Esophagus squamous epithelium (tissue), 5 donors: ENCODE data around the gene SLC2A6. TPM values are rescaled to one million over a fixed set of nuclear protein-coding genes. Genes with fewer than 3 reads are reported as not detected.

Source experiments
- DNase-seq: peaks from one replicate; lab custom pipeline; 2025; lab: John Stamatoyannopoulos, UW
- H3K27ac ChIP-seq, 4 donors: fragments of 200-600 bp; sonication (generic); one replicate each; pipeline ENCODE4 v1.5.1; 2016 to 2019; ENCODE audit warnings: mild to moderate bottlenecking in 1 of 4
- H3K27me3 ChIP-seq, 4 donors: fragments of 200-600 bp; sonication (generic); 1 replicate in 3 of 4; 2 replicates in 1 of 4; pipeline versions ENCODE4 v1.5.1 to v1.6.0; 2017 to 2021; ENCODE audit warnings: antibody characterized with exemption in 1 of 4
- H3K36me3 ChIP-seq, 3 donors: fragments of 200-600 bp; sonication (generic); one replicate each; pipeline ENCODE4 v1.5.1; 2016 to 2019
- H3K4me1 ChIP-seq, 3 donors: fragments of 200-600 bp; sonication (generic); one replicate each; pipeline ENCODE4 v1.5.1; 2017 to 2019
- H3K4me3 ChIP-seq, 4 donors: fragments of 200-600 bp; sonication (generic); 1 replicate in 3 of 4; 2 replicates in 1 of 4; pipeline ENCODE4 v1.5.1; 2016 to 2019; ENCODE audit warnings: mild to moderate bottlenecking in 2 of 4, moderate library complexity in 1 of 4
- H3K9me3 ChIP-seq, 3 donors: fragments of 200-600 bp; sonication (generic); one replicate each; pipeline ENCODE4 v1.5.1; 2016 to 2019
- POLR2A ChIP-seq, 4 donors: fragments of 450-650 bp; IDR thresholded peaks; one replicate each; pipeline ENCODE4 v1.6.1; 2017; ENCODE audit warnings: antibody characterized with exemption in 4 of 4, mild to moderate bottlenecking in 4 of 4, moderate library complexity in 3 of 4
- WGBS, 2 donors: methylation state at CpG; one replicate each; pipeline ENCODE4 v1.1.5; 2018; 5-methylcytosine and 5-hydroxymethylcytosine counted together
- intact Hi-C: fragments of 100-400 bp; cut with DNase I; formaldehyde crosslinking; loops from one replicate; pipeline ENCODE4 v1.15.0; 2022
- total RNA-seq, 4 donors: library from RNA; depleted of rRNA; stranded (reverse); fragments of >200 nt; gene quantifications; one replicate each; pipeline ENCODE4 v1.1.0, GENCODE V29; 2016
- TF ChIP-seq, protein P1 (sequence below), 6 experiments: fragments of 450-650 bp in 4 of 6; fragments of 200-600 bp in 2 of 6; sonication (generic) in 2 of 6; IDR thresholded peaks; one replicate each; pipeline ENCODE4 v1.5.1; 2016 to 2019; ENCODE audit warnings: antibody characterized with exemption in 6 of 6, mild to moderate bottlenecking in 4 of 6, moderate library complexity in 4 of 6
- donor health status: DM: yes; HTN: yes; CAD: no.

The SLC2A6 gene
- total RNA-seq, 4 donors from 2014 or later = 0.42 to 1.1 (median 0.85) TPM

DNA sequence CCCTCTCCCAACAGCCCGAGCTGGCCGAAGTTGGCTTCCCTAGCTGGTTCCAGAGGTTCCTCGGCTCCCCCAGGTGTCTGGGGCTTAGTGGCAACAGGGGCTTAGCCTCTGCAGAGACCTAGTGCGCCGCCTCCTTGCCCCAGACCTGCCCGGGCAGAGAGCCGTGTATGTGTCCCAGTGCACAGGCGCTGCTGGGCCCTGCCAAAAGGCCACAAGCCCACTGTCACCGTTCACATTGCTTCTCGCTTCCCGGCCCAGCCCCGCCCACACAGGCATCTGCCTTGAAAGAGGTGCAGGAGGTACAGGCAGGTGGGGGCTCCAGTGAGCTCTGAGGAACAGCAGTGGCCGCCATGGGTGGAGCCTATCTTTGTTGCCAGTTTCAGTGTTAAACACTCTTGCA lies 21.7 kb downstream of the SLC2A6 start:
- no peak for DNase-seq
- H3K27me3 ChIP-seq = no peaks in the 10 kb centered on the region
- no peaks in the 10 kb centered on the region for H3K36me3 ChIP-seq
- H3K4me1 ChIP-seq = peaks cover 6 to 31% (median 21%) of the 10 kb centered on the region in 3 donors
- no peak overlapping the region for H3K27ac ChIP-seq
- WGBS, 2 donors = 20 to 37% methylated on average over 1 to 3 of the region's 13 CpGs
- no peak overlapping the region for H3K4me3 ChIP-seq
- H3K9me3 ChIP-seq = no peaks in the 10 kb centered on the region
- TF ChIP-seq POLR2A (IDR thresholded peaks at IDR 0.05) = no peak
- intact Hi-C loops = no loop called here

DNA sequence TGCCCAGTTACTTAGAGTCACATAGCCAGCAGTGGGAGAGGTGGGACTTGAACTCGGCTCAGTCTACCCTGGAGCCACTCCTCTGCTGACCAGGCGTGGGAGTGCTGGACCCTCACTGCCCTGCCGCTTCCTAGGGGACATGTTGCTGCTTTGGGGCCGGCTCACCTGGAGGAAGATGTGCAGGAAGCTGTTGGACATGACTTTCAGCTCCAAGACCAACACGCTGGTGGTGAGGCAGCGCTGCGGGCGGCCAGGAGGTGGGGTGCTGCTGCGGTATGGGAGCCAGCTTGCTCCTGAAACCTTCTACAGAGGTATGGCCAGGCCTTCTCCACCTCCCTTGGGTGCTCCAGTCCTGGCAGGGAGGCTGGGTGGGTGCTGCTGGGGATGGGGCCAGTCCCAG lies 22.5 kb downstream of the SLC2A6 start:
- H3K4me3 ChIP-seq = no peak overlapping the region
- WGBS, 2 donors = 100% methylated on average over 1 of the region's 9 CpGs
- no peaks in the 10 kb centered on the region for H3K36me3 ChIP-seq
- H3K4me1 ChIP-seq = peaks cover 6 to 31% (median 21%) of the 10 kb centered on the region in 3 donors
- H3K27ac ChIP-seq = no peak overlapping the region
- intact Hi-C loops = no loop called here
- TF ChIP-seq, protein P1, sequence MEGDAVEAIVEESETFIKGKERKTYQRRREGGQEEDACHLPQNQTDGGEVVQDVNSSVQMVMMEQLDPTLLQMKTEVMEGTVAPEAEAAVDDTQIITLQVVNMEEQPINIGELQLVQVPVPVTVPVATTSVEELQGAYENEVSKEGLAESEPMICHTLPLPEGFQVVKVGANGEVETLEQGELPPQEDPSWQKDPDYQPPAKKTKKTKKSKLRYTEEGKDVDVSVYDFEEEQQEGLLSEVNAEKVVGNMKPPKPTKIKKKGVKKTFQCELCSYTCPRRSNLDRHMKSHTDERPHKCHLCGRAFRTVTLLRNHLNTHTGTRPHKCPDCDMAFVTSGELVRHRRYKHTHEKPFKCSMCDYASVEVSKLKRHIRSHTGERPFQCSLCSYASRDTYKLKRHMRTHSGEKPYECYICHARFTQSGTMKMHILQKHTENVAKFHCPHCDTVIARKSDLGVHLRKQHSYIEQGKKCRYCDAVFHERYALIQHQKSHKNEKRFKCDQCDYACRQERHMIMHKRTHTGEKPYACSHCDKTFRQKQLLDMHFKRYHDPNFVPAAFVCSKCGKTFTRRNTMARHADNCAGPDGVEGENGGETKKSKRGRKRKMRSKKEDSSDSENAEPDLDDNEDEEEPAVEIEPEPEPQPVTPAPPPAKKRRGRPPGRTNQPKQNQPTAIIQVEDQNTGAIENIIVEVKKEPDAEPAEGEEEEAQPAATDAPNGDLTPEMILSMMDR (IDR thresholded peaks at IDR 0.05) = no peak
- TF ChIP-seq POLR2A (IDR thresholded peaks at IDR 0.05) = no peak
- no peak for DNase-seq
- no peaks in the 10 kb centered on the region for H3K9me3 ChIP-seq
- no peaks in the 10 kb centered on the region for H3K27me3 ChIP-seq

DNA sequence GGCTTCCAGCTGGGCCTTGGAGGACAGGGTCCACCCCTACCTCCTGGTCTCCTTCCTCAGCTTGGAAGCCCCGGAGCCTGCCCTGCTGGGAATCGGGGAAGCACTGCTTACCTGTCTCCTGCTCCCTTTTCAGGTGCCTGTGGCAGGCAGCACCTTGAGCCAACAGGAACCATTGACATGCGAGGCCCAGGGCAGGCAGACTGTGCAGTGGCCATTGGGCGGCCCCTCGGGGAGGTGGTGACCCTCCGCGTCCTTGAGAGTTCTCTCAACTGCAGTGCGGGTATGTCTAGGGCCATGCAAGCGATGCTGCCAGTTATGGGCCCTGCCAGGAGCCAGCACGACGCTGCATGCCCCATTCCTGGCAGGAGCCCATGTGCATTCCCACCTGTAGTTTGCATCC lies 23.0 kb downstream of the SLC2A6 start:
- Histone ChIP-seq H3K4me1 (peaks cover 6 to 26% (median 18%) of the 10 kb centered on the region in 3 donors), H3K27me3 (no peaks in the 10 kb centered on the region), H3K9me3 (no peaks in the 10 kb centered on the region), H3K4me3 (no peak overlapping the region), H3K27ac (no peak overlapping the region), H3K36me3 (no peaks in the 10 kb centered on the region)
- 73 to 80% methylated on average over 1 to 2 of the region's 11 CpGs for WGBS, 2 donors
- no peak for TF ChIP-seq POLR2A (IDR thresholded peaks at IDR 0.05)
- TF ChIP-seq, protein P1 (IDR thresholded peaks at IDR 0.05) = no peak
- intact Hi-C loops = no loop called here
- no peak for DNase-seq

DNA sequence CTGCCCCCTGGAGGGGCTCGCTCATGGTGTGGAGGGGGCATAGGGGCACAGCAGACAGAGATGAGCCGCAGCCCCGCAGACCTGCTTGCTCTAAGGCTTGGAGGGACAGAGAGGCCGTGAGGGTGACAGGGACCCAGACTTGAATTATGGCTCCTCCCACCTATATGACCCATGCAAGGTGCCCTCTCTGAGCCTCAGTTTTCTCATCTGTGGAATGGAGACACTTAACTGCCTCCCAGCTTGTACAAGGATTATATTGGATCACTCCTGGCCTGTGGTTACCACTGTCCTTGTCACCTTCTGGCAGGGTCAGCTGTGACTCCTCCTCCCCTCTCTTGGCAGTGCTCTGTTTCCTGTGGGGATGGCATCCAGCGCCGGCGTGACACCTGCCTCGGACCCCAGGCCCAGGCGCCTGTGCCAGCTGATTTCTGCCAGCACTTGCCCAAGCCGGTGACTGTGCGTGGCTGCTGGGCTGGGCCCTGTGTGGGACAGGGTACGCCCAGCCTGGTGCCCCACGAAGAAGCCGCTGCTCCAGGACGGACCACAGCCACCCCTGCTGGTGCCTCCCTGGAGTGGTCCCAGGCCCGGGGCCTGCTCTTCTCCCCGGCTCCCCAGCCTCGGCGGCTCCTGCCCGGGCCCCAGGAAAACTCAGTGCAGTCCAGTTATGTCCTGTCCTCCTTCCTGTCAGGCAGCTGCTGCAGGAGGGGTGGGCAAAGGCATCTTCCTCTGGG lies 23.8 kb downstream of the SLC2A6 start:
- no peaks in the 10 kb centered on the region for H3K27me3 ChIP-seq
- peaks cover 6 to 20% (median 12%) of the 10 kb centered on the region in 3 donors for H3K4me1 ChIP-seq
- WGBS, 2 donors = 91 to 100% methylated on average over 6 to 7 of the region's 20 CpGs
- H3K27ac ChIP-seq = no peak overlapping the region
- H3K36me3 ChIP-seq = no peaks in the 10 kb centered on the region
- no peak overlapping the region for H3K4me3 ChIP-seq
- intact Hi-C loops = no loop called here
- TF ChIP-seq POLR2A (IDR thresholded peaks at IDR 0.05) = no peak
- TF ChIP-seq, protein P1 (IDR thresholded peaks at IDR 0.05) = no peak
- DNase-seq = no peak
- H3K9me3 ChIP-seq = no peaks in the 10 kb centered on the region

DNA sequence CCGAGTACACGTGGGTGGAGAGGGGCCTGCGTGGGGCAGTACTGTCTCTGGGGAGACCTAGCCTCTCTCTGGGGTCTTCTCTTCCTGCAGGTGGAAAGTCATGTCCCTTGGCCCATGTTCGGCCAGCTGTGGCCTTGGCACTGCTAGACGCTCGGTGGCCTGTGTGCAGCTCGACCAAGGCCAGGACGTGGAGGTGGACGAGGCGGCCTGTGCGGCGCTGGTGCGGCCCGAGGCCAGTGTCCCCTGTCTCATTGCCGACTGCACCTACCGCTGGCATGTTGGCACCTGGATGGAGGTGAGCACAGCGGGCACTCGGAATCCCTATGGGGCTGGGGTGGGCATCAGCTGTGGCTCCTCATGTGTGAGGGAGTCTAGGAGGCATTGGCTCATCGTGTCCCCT lies 24.6 kb downstream of the SLC2A6 start:
- no peak for DNase-seq
- intact Hi-C loops = no loop called here
- Histone ChIP-seq H3K27me3 (no peaks in the 10 kb centered on the region), H3K36me3 (no peaks in the 10 kb centered on the region), H3K4me3 (no peak overlapping the region), H3K27ac (no peak overlapping the region), H3K4me1 (peaks cover 6 to 25% (median 12%) of the 10 kb centered on the region in 3 donors), H3K9me3 (no peaks in the 10 kb centered on the region)
- no peak for TF ChIP-seq POLR2A (IDR thresholded peaks at IDR 0.05)
- TF ChIP-seq, protein P1 (IDR thresholded peaks at IDR 0.05) = no peak
- 67 to 75% methylated on average over 1 to 2 of the region's 19 CpGs for WGBS, 2 donors
